HepG2 (cell line): ENCODE results near the gene VIM. TPM values are rescaled to one million over a fixed set of nuclear protein-coding genes. Genes with fewer than 3 reads are reported as not detected.

Source experiments
- ATAC-seq: fragments of 200-7000 bp; cut with Tn5 transposase; 3 replicates; pipeline ENCODE4 v1.9.1; 2020; ENCODE audit warnings: mild to moderate bottlenecking, moderate library complexity
- BruUV-seq: library from RNA; stranded (reverse); fragments of 400-500 nt; replicated peaks from 2 replicates; lab custom pipeline; 2021; lab: Mats Ljungman, UMichigan
- CTCF ChIA-PET: fragments of 300-600 bp; formaldehyde crosslinking; extraction: SDS; loops from one replicate; lab custom pipeline; 2021; ENCODE audit warnings: low total read pairs, inconsistent platforms, low intra/inter-chr PET ratio; lab: Yijun Ruan, JAX
- POLR2A ChIA-PET: fragments of 350-600 bp; sonication (Branson Sonifier 250); formaldehyde crosslinking; loops from one replicate; lab custom pipeline; 2020; ENCODE audit warnings: antibody characterized with exemption, inconsistent platforms; lab: Yijun Ruan, JAX
- DNase-seq: peaks from one replicate; pipeline ENCODE4 v3.0.0-alpha.2; 2015; ENCODE audit warnings: low spot score
- FAIRE-seq: peaks from 3 replicates; lab custom pipeline; 2011; peaks lifted over from hg19 to GRCh38; lab: Jason Lieb, UNC
- H2AFZ ChIP-seq: one replicate; pipeline ENCODE4 v1.6.1; 2011; ENCODE audit warnings: low read length, inconsistent platforms
- H3K27ac ChIP-seq: fragments of 300-600 bp; 3 replicates; pipeline ENCODE4 v1.8.0; 2011; ENCODE audit warnings: mixed run types, mild to moderate bottlenecking, mixed read lengths, low read length, inconsistent platforms; ENCODE audit not compliant: insufficient read depth; ENCODE audit errors: extremely low read length
- H3K27me3 ChIP-seq, 2 experiments: fragments of 200-600 bp in 1 of 2; 2 replicates in 1 of 2; 3 replicates in 1 of 2; pipeline versions ENCODE4 v1.6.0 to v1.8.0; 2011; ENCODE audit warnings: low read length in 2 of 2, mild to moderate bottlenecking in 2 of 2, moderate library complexity in 2 of 2, inconsistent platforms in 1 of 2; ENCODE audit not compliant: insufficient read depth in 2 of 2, control insufficient read depth in 1 of 2
- H3K36me3 ChIP-seq, 2 experiments: fragments of 200-600 bp in 1 of 2; replicated peaks in 1 of 2; 2 replicates in 1 of 2; 3 replicates in 1 of 2; pipeline versions ENCODE4 v1.5.1 to v1.8.0; 2011; ENCODE audit warnings: low read length in 2 of 2, inconsistent platforms in 1 of 2; ENCODE audit not compliant: insufficient read depth in 2 of 2, control insufficient read depth in 1 of 2
- H3K4me1 ChIP-seq: 2 replicates; pipeline ENCODE4 v1.5.1; 2012; ENCODE audit warnings: low read length, inconsistent platforms; ENCODE audit not compliant: insufficient read depth
- H3K4me2 ChIP-seq: 2 replicates; pipeline ENCODE4 v1.6.0; 2011; ENCODE audit warnings: low read depth, low read length, inconsistent platforms
- H3K4me3 ChIP-seq, 3 experiments: fragments of 200-600 bp in 1 of 3; sonication (generic), shearing (Covaris generic) in 1 of 3; replicated peaks in 1 of 3; 2 replicates each; pipeline ENCODE4 v1.5.1; 2011 to 2016; ENCODE audit warnings: low read length in 3 of 3, inconsistent platforms in 2 of 3, low read depth in 2 of 3, mild to moderate bottlenecking in 2 of 3, control low read depth in 1 of 3, mixed read lengths in 1 of 3; ENCODE audit not compliant: insufficient read depth in 1 of 3
- H3K79me2 ChIP-seq: one replicate; pipeline ENCODE4 v1.6.1; 2011; ENCODE audit warnings: low read length, inconsistent platforms; ENCODE audit not compliant: insufficient read depth
- H3K9ac ChIP-seq: 2 replicates; pipeline ENCODE4 v1.6.0; 2011; ENCODE audit warnings: mild to moderate bottlenecking, low read depth, low read length, inconsistent platforms; ENCODE audit not compliant: insufficient read depth
- H3K9me3 ChIP-seq: 2 replicates; pipeline ENCODE4 v1.5.1; 2012; ENCODE audit warnings: mild to moderate bottlenecking, low read length
- H4K20me1 ChIP-seq: 2 replicates; pipeline ENCODE4 v1.6.0; 2011; ENCODE audit warnings: inconsistent platforms, mild to moderate bottlenecking, low read length, moderate library complexity; ENCODE audit not compliant: insufficient read depth
- ESRRA ChIP-seq: sonication (generic); formaldehyde crosslinking; IDR thresholded peaks from 2 replicates; pipeline ENCODE4 v1.5.1; 2020; ENCODE audit warnings: mild to moderate bottlenecking, low read depth, missing genetic modification reagents
- ETV6 ChIP-seq: sonication (generic); formaldehyde crosslinking; conservative IDR thresholded peaks from 2 replicates; pipeline ENCODE4 v1.4.0; 2020; ENCODE audit warnings: missing genetic modification reagents
- MXD1 ChIP-seq: sonication (generic); formaldehyde crosslinking; IDR thresholded peaks from 2 replicates; pipeline ENCODE4 v1.4.0; 2020; ENCODE audit warnings: mild to moderate bottlenecking, missing genetic modification reagents
- NFE2 ChIP-seq: sonication (generic); formaldehyde crosslinking; IDR thresholded peaks from 2 replicates; pipeline ENCODE4 v1.4.0; 2020; ENCODE audit warnings: missing genetic modification reagents
- SAFB2 ChIP-seq: sonication (generic); formaldehyde crosslinking; IDR thresholded peaks from 2 replicates; pipeline ENCODE4 v1.5.1; 2020; ENCODE audit warnings: missing genetic modification reagents, low read depth, mild to moderate bottlenecking, borderline replicate concordance
- SAP130 ChIP-seq: IDR thresholded peaks from 2 replicates; pipeline ENCODE4 v1.6.1; 2016; ENCODE audit warnings: low read depth
- TRIM24 ChIP-seq: sonication (generic); formaldehyde crosslinking; IDR thresholded peaks from 2 replicates; pipeline ENCODE4 v1.8.0; 2022; ENCODE audit warnings: mild to moderate bottlenecking, missing genetic modification reagents
- ZBTB26 ChIP-seq: IDR thresholded peaks from 2 replicates; pipeline ENCODE4 v1.6.1; 2016; ENCODE audit warnings: missing compliant biosample characterization, missing genetic modification reagents, borderline replicate concordance
- ZC3H4 ChIP-seq: sonication (generic); formaldehyde crosslinking; IDR thresholded peaks from 2 replicates; pipeline ENCODE4 v1.4.0; 2020; ENCODE audit warnings: missing genetic modification reagents, borderline replicate concordance
- ZFP90 ChIP-seq: sonication (generic); formaldehyde crosslinking; IDR thresholded peaks from 2 replicates; pipeline ENCODE4 v1.8.0; 2022; ENCODE audit warnings: missing genetic modification reagents, mild to moderate bottlenecking, inconsistent platforms, borderline replicate concordance
- ZNF10 ChIP-seq: sonication (generic); formaldehyde crosslinking; IDR thresholded peaks from 2 replicates; pipeline ENCODE4 v1.4.0; 2020; ENCODE audit warnings: mild to moderate bottlenecking, low read depth, missing genetic modification reagents, borderline replicate concordance
- ZNF253 ChIP-seq: sonication (generic); formaldehyde crosslinking; IDR thresholded peaks from 2 replicates; pipeline ENCODE4 v1.8.0; 2022; ENCODE audit warnings: mild to moderate bottlenecking, missing genetic modification reagents, borderline replicate concordance
- ZNF562 ChIP-seq: sonication (generic); formaldehyde crosslinking; IDR thresholded peaks from 2 replicates; pipeline ENCODE4 v1.8.0; 2022; ENCODE audit warnings: missing genetic modification reagents, borderline replicate concordance
- ZNF7 ChIP-seq: IDR thresholded peaks from 2 replicates; pipeline ENCODE4 v1.6.1; 2016; ENCODE audit warnings: missing biosample characterization, missing genetic modification reagents
- ZNF816 ChIP-seq: sonication (generic); formaldehyde crosslinking; IDR thresholded peaks from 2 replicates; pipeline ENCODE4 v1.8.0; 2022; ENCODE audit warnings: missing genetic modification reagents, mild to moderate bottlenecking, borderline replicate concordance
- ZSCAN22 ChIP-seq: sonication (generic); formaldehyde crosslinking; IDR thresholded peaks from 2 replicates; pipeline ENCODE4 v1.4.0; 2020; ENCODE audit warnings: mild to moderate bottlenecking, missing genetic modification reagents
- WGBS: methylation state at CpG from one replicate; pipeline ENCODE4 v1.1.6; 2017; ENCODE audit warnings: low lambda C conversion rate; 5-methylcytosine and 5-hydroxymethylcytosine counted together
- in situ Hi-C: cut with HindIII; loops from 2 replicates; pipeline ENCODE4 v1.10.0; 2017; ENCODE audit warnings: low pct_unique_long_range_greater_than_20kb; ENCODE audit not compliant: extremely low pct_ligation_motif_present
- intact Hi-C: fragments of 100-400 bp; cut with micrococcal nuclease; formaldehyde crosslinking; loops from one replicate; pipeline ENCODE4 v1.10.0; 2022; ENCODE audit not compliant: unreplicated experiment
- polyA plus RNA-seq, 8 experiments: library from polyadenylated mRNA; depleted of rRNA in 3 of 8; stranded (reverse) in 7 of 8; unstranded in 1 of 8; fragments of >200 nt; fragmentation: Illumina TruSeq in 4 of 8; extraction: Trizol in 4 of 8; gene quantifications; 2 replicates each; pipeline versions ENCODE4 v1.2.1 to v1.2.3, GENCODE V29; 2011 to 2016; ENCODE audit warnings: low read depth in 4 of 8, missing spikeins in 1 of 8, mixed read lengths in 1 of 8; ENCODE audit not compliant: insufficient read depth in 1 of 8
- total RNA-seq, 5 experiments: library from RNA; depleted of rRNA; stranded (reverse); fragments of >200 nt; fragmentation: Illumina TruSeq; extraction: Trizol; gene quantifications; 2 replicates each; pipeline ENCODE4 v1.2.3, GENCODE V29; 2016; ENCODE audit warnings: low read depth in 1 of 5
- TF ChIP-seq, protein P1 (sequence below): sonication (generic); formaldehyde crosslinking; conservative IDR thresholded peaks from 2 replicates; pipeline ENCODE4 v1.4.0; 2020; ENCODE audit warnings: mild to moderate bottlenecking, missing genetic modification reagents, moderate library complexity
- TF ChIP-seq, protein P2 (sequence below): sonication (generic); formaldehyde crosslinking; IDR thresholded peaks from 2 replicates; pipeline ENCODE4 v1.5.1; 2020; ENCODE audit warnings: missing genetic modification reagents, mild to moderate bottlenecking, borderline replicate concordance

VIM gene
- total and polyA plus RNA-seq, 2 of the 13 experiments (the other 11 are each of a cell fraction or from before 2014, with no cell fraction given) = not detected

DNA sequence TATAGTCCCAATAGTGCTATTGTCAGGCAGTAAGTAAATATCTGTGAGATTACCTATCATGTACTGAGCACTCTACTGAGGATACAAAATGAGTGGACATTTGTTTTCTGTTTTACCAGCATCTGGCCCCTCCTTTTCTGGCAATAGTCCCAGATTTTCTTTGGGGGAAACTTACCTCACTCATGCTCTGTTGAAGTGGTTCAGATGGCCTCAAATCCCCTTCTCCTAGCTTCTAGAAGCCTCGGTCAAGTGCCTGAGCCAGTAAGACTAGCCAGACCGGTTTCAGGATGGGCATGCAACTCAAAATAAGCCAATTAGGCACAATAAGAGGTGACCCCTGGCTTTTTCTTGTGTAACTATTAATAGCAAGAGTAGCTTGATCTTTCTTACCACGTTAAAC lies 46.3 kb upstream of the VIM start (continued):
- TF ChIP-seq ZFP90 (CRISPR knock-in tag) (no peak), ZNF7 (CRISPR knock-in tag) (no peak), TRIM24 (no peak), ZNF816 (CRISPR knock-in tag) (no peak)

- Histone ChIP-seq H3K36me3 (no peaks in the 10 kb centered on the region), H3K4me2 (no peak overlapping the region), H2AFZ (no peak overlapping the region), H3K4me3 (no peak overlapping the region), H3K27me3 (no peaks in the 10 kb centered on the region), H3K4me1 (no peaks in the 10 kb centered on the region), H4K20me1 (no peaks in the 10 kb centered on the region), H3K9me3 (no peaks in the 10 kb centered on the region), H3K27ac (no peak overlapping the region), H3K9ac (no peak overlapping the region), H3K79me2 (no peaks in the 10 kb centered on the region)
- ChIA-PET CTCF (no interaction called here), POLR2A (no interaction called here)
- BruUV-seq = no TSS peak
- ATAC-seq = no peak
- DNase-seq = no peak
- 31% methylated on average over 2 of the region's 2 CpGs for WGBS
- intact Hi-C loops = no loop called here
- FAIRE-seq = no peak
- in situ Hi-C loops = no loop called here
- TF ChIP-seq ZSCAN22 (CRISPR knock-in tag) (no peak), SAP130 (no peak), SAFB2 (no peak), ESRRA (CRISPR knock-in tag) (no peak), NFE2 (CRISPR knock-in tag) (no peak), ZC3H4 (CRISPR knock-in tag) (no peak), ZNF253 (CRISPR knock-in tag) (no peak), ZNF10 (CRISPR knock-in tag) (no peak), MXD1 (no peak), ETV6 (no peak), ZBTB26 (CRISPR knock-in tag) (no peak), ZNF562 (no peak)
- TF ChIP-seq, protein P1, sequence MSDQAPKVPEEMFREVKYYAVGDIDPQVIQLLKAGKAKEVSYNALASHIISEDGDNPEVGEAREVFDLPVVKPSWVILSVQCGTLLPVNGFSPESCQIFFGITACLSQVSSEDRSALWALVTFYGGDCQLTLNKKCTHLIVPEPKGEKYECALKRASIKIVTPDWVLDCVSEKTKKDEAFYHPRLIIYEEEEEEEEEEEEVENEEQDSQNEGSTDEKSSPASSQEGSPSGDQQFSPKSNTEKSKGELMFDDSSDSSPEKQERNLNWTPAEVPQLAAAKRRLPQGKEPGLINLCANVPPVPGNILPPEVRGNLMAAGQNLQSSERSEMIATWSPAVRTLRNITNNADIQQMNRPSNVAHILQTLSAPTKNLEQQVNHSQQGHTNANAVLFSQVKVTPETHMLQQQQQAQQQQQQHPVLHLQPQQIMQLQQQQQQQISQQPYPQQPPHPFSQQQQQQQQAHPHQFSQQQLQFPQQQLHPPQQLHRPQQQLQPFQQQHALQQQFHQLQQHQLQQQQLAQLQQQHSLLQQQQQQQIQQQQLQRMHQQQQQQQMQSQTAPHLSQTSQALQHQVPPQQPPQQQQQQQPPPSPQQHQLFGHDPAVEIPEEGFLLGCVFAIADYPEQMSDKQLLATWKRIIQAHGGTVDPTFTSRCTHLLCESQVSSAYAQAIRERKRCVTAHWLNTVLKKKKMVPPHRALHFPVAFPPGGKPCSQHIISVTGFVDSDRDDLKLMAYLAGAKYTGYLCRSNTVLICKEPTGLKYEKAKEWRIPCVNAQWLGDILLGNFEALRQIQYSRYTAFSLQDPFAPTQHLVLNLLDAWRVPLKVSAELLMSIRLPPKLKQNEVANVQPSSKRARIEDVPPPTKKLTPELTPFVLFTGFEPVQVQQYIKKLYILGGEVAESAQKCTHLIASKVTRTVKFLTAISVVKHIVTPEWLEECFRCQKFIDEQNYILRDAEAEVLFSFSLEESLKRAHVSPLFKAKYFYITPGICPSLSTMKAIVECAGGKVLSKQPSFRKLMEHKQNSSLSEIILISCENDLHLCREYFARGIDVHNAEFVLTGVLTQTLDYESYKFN (CRISPR knock-in tag) = no peak
- TF ChIP-seq, protein P2, sequence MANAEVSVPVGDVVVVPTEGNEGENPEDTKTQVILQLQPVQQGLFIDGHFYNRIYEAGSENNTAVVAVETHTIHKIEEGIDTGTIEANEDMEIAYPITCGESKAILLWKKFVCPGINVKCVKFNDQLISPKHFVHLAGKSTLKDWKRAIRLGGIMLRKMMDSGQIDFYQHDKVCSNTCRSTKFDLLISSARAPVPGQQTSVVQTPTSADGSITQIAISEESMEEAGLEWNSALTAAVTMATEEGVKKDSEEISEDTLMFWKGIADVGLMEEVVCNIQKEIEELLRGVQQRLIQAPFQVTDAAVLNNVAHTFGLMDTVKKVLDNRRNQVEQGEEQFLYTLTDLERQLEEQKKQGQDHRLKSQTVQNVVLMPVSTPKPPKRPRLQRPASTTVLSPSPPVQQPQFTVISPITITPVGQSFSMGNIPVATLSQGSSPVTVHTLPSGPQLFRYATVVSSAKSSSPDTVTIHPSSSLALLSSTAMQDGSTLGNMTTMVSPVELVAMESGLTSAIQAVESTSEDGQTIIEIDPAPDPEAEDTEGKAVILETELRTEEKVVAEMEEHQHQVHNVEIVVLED (CRISPR knock-in tag) = no peak
Observed at GRCh38 chr10:17183110-17183509, 44.9 kb upstream of the VIM start.
